Vagina (tissue), 2 donors: ENCODE data around the gene ANXA10.

ENCODE experiments used
- CTCF ChIP-seq, 3 experiments: fragments of 450-650 bp in 2 of 3; fragments of 200-600 bp in 1 of 3; sonication (generic) in 1 of 3; IDR thresholded peaks; one replicate each; pipeline ENCODE4 v1.5.1; 2017 to 2019; ENCODE audit warnings: antibody characterized with exemption in 3 of 3, mild to moderate bottlenecking in 2 of 3, moderate library complexity in 2 of 3
- POLR2A ChIP-seq, 2 donors: fragments of 450-650 bp; IDR thresholded peaks; one replicate each; pipeline ENCODE4 v1.6.1; 2017; ENCODE audit warnings: antibody characterized with exemption in 2 of 2, mild to moderate bottlenecking in 2 of 2, moderate library complexity in 2 of 2
- POLR2AphosphoS5 ChIP-seq, 2 donors: sonication (generic); formaldehyde crosslinking; IDR thresholded peaks; one replicate each; pipeline ENCODE4 v1.9.0; 2017; ENCODE audit warnings: antibody characterized with exemption in 2 of 2, mild to moderate bottlenecking in 2 of 2, low read depth in 1 of 2; ENCODE audit not compliant: insufficient read depth in 1 of 2

GRCh38 chr4:168221301-168221700 is 129.0 kb downstream of the ANXA10 start:
- no peak for TF ChIP-seq CTCF (IDR thresholded peaks at IDR 0.05)
- TF ChIP-seq POLR2AphosphoS5 (IDR thresholded peaks at IDR 0.05; ENCODE audit: insufficient read depth in 1 of 2, low read depth in 1 of 2), result no peak
- no peak for TF ChIP-seq POLR2A (IDR thresholded peaks at IDR 0.05)
